ENCODE results near the gene UCKL1. TPM values are rescaled to one million over a fixed set of nuclear protein-coding genes. Genes with fewer than 3 reads are reported as not detected.

Gene UCKL1
- polyA plus RNA-seq, 3 donors: 10.9 to 65.8 (median 14.5) TPM

DNA sequence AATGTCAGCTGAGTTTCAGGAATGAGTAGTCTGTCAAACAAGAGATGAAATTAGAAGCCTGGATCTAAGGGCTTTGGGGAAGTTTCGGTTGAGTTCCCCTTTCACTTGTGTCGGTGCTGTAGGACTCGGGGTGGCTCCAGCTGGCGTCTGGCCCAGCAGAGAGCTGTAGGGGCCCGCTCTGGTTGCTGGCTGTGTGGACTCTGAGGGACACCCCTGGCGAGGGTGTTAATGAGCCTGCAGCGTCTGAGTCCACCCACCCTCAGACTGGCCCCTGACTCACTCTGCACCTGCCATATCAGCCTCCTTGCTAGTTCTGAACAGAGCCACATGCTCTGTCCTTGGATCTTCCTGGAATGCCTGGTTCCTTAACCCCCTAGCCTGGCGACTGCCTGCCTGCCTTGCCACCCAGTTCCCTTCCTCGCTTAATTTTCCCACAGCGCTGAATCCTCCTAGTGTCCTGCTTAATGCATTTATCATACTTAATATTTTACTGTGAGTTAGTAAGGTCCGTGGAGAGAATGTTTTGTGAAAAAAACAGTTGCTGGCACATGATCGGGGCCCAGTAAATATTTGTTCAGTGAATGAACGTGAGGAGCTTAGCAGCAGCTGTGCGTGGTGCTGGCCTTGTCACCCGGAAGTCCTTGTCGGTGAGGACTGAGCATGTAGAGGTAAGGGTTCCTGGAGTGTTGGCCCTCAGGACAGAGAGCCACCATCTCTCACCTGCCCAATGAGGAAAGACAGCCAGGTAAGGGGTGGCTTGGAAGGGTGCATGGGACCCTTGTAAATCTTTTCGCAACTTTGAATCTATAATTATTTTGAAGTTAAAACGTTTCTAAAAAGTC is 59.7 kb downstream of the UCKL1 start:
- Histone ChIP-seq H3K9ac (ENCODE audit: insufficient read depth, low read length, poor library complexity, severe bottlenecking) (peak overlapping the region; percentile 78), H3K4me1 (ENCODE audit: control insufficient read depth in 1 of 2, insufficient read depth in 2 of 2, low read length in 2 of 2) (peaks cover 63 to 66% of the 10 kb centered on the region in 2 donors), H3K27me3 (ENCODE audit: control insufficient read depth in 2 of 2, insufficient read depth in 2 of 2, low read length in 2 of 2) (no peaks in the 10 kb centered on the region), H3K4me3 (replicated peaks in 1 of 3; ENCODE audit: low read depth in 2 of 3, low read length in 3 of 3) (peak overlapping the region; percentile 77 to 96 (median 80)), H4K20me1 (ENCODE audit: insufficient read depth, low read length) (peaks cover 91% of the 10 kb centered on the region), H3K79me2 (ENCODE audit: insufficient read depth, low read length) (peaks cover 59% of the 10 kb centered on the region), H3K9me3 (replicated peaks in 1 of 2; ENCODE audit: control insufficient read depth in 1 of 2, insufficient read depth in 1 of 2, low read length in 2 of 2) (no peaks in the 10 kb centered on the region), H2AFZ (ENCODE audit: insufficient read depth, low read depth, low read length, poor library complexity, severe bottlenecking) (peak overlapping the region; percentile 1), H3K36me3 (replicated peaks in 1 of 2; ENCODE audit: control insufficient read depth in 1 of 2, insufficient read depth in 2 of 2, low read length in 2 of 2) (peaks cover 13 to 28% of the 10 kb centered on the region in 2 donors), H3K4me2 (replicated peaks; ENCODE audit: extremely low read depth, low read length, poor library complexity, severe bottlenecking) (peak overlapping the region; percentile 96), H3K27ac (ENCODE audit: low read depth in 1 of 2, low read length in 2 of 2) (peak overlapping the region; percentile 90 to 93)
- peak; percentile 85 to 92 (median 92) for DNase-seq
- Mint-ChIP-seq H3K36me3 (peaks cover 32 to 48% of the 10 kb centered on the region in 2 donors), H3K9me3 (no peaks in the 10 kb centered on the region), H3K4me3 (peak overlapping the region; percentile 92 to 95), H3K27ac (peak overlapping the region; percentile 96 to 99 (median 98)), H3K4me1 (peaks cover 66% of the 10 kb centered on the region), H3K27me3 (ENCODE audit: low read depth in 3 of 3) (no peaks in the 10 kb centered on the region)
- TF ChIP-seq CTCF (IDR thresholded peaks at IDR 0.05): no peak
- intact Hi-C loops (cut with micrococcal nuclease): loop anchor here in 1 of 2 donors (1.0 to 10.0 kb wide), 4 partner anchors 23 to 332 kb away; partner anchors contain the start of genes TPD52L2 and UCKL1
- 9% methylated on average over 11 of the region's 18 CpGs for WGBS (ENCODE audit: insufficient coverage)

DNA sequence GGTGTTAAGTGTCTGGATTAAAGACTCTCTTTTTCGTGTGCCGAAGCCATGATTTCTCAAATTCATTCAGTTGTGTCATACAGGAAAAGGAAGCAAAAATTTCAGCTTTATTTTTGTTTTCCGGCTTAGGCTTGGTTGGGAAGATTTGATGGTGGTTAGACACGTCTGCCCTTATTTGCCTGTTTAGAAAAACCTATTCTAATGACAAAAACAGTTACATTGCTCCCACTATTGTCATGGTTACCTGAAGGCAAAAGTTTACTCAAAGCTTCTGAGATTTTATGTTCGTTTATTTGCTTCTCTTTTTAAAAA is 60.3 kb downstream of the UCKL1 start:
- intact Hi-C loops (cut with micrococcal nuclease): loop anchor here in 1 of 2 donors (1.0 to 10.0 kb wide), 4 partner anchors 23 to 331 kb away; partner anchors contain the start of genes TPD52L2 and UCKL1
- H3K4me2 ChIP-seq (replicated peaks; ENCODE audit: extremely low read depth, low read length, poor library complexity, severe bottlenecking): peak overlapping the region; percentile 96
- Mint-ChIP-seq H3K27ac (peak overlapping the region; percentile 96 to 99 (median 98)), H3K4me1 (peaks cover 61% of the 10 kb centered on the region), H3K4me3 (peak overlapping the region; percentile 92 to 95), H3K9me3 (no peaks in the 10 kb centered on the region), H3K27me3 (ENCODE audit: low read depth in 3 of 3) (no peaks in the 10 kb centered on the region), H3K36me3 (peaks cover 34 to 48% of the 10 kb centered on the region in 2 donors)
- DNase-seq: peak in 1 of 3 donors; percentile 74
- peaks cover 16 to 31% of the 10 kb centered on the region in 2 donors for H3K36me3 ChIP-seq (replicated peaks in 1 of 2; ENCODE audit: control insufficient read depth in 1 of 2, insufficient read depth in 2 of 2, low read length in 2 of 2)
- peak overlapping the region; percentile 78 for H3K9ac ChIP-seq (ENCODE audit: insufficient read depth, low read length, poor library complexity, severe bottlenecking)
- TF ChIP-seq CTCF (IDR thresholded peaks at IDR 0.05): no peak
- no peaks in the 10 kb centered on the region for H3K9me3 ChIP-seq (replicated peaks in 1 of 2; ENCODE audit: control insufficient read depth in 1 of 2, insufficient read depth in 1 of 2, low read length in 2 of 2)
- H3K27me3 ChIP-seq (ENCODE audit: control insufficient read depth in 2 of 2, insufficient read depth in 2 of 2, low read length in 2 of 2): no peaks in the 10 kb centered on the region
- H3K27ac ChIP-seq (ENCODE audit: low read depth in 1 of 2, low read length in 2 of 2): peak overlapping the region; percentile 90 to 93
- H3K4me1 ChIP-seq (ENCODE audit: control insufficient read depth in 1 of 2, insufficient read depth in 2 of 2, low read length in 2 of 2): peaks cover 57 to 60% of the 10 kb centered on the region in 2 donors
- peaks cover 58% of the 10 kb centered on the region for H3K79me2 ChIP-seq (ENCODE audit: insufficient read depth, low read length)
- H4K20me1 ChIP-seq (ENCODE audit: insufficient read depth, low read length): peaks cover 91% of the 10 kb centered on the region
- H3K4me3 ChIP-seq (replicated peaks in 1 of 3; ENCODE audit: low read depth in 2 of 3, low read length in 3 of 3): peak overlapping the region; percentile 77 to 96 (median 80)
- H2AFZ ChIP-seq (ENCODE audit: insufficient read depth, low read depth, low read length, poor library complexity, severe bottlenecking): peak overlapping the region; percentile 1
- WGBS (ENCODE audit: insufficient coverage): 0% methylated on average over 3 of the region's 5 CpGs
